ENCODE results near the gene HLA-DMB. TPM values are rescaled to one million over a fixed set of nuclear protein-coding genes. Genes with fewer than 3 reads are reported as not detected.

The HLA-DMB gene
- total RNA-seq, result 0.64 and 0.96 TPM in 2 replicates

GRCh38 chr6:32940656-32941213, at the start of gene HLA-DMB:
HLA-DMB (minus strand) TSS chr6:32941028; CDS start chr6:32940807, 221 bp downstream.

GRCh38 chr6:32968093-32968866, 27.5 kb upstream of the HLA-DMB start, which contains the start of gene BRD2:
BRD2 (plus strand) TSS chr6:32968594; CDS start chr6:32972899, 4,305 bp downstream.

GRCh38 chr6:32952817-32953739, 12.2 kb upstream of the HLA-DMB start, which contains the start of gene HLA-DMA:
HLA-DMA (minus strand) TSS chr6:32953097; CDS start chr6:32953036, 61 bp downstream.

Other genes with a start within 250 kb of the HLA-DMB start
- gene HLA-DQA2, start 199.6 kb downstream of the HLA-DMB start, total RNA-seq, result not detected in 2 replicates
- gene HLA-DQB2, start 177.5 kb downstream of the HLA-DMB start, total RNA-seq, result not detected in 2 replicates
- gene HLA-DOB, start 124.0 kb downstream of the HLA-DMB start, total RNA-seq, result 0.72 and 1.9 TPM in 2 replicates
- 19.4 and 32.8 TPM in 2 replicates for gene TAP2, start 102.3 kb downstream of the HLA-DMB start, total RNA-seq
- 16.0 and 48.4 TPM in 2 replicates for gene PSMB8, start 97.0 kb downstream of the HLA-DMB start, total RNA-seq
- gene TAP1, start 87.3 kb downstream of the HLA-DMB start, total RNA-seq, result 43.5 and 87.0 TPM in 2 replicates
- 3.4 and 16.1 TPM in 2 replicates for gene PSMB9, start 86.8 kb downstream of the HLA-DMB start, total RNA-seq
- 1.2 and 1.5 TPM in 2 replicates for gene HLA-DMA, start 12.1 kb upstream of the HLA-DMB start, total RNA-seq
- gene BRD2, start 27.6 kb upstream of the HLA-DMB start, total RNA-seq, result 48.9 and 66.1 TPM in 2 replicates
- gene HLA-DOA, start 68.6 kb upstream of the HLA-DMB start, total RNA-seq, result 0.24 TPM in 1 of 2 replicates, not detected in the other
- 3.6 and 4.5 TPM in 2 replicates for gene HLA-DPA1, start 132.6 kb upstream of the HLA-DMB start, total RNA-seq
- gene HLA-DPB1, start 135.0 kb upstream of the HLA-DMB start, total RNA-seq, result 1.1 and 3.6 TPM in 2 replicates

Measured in tracheal epithelial cell (primary cell).